Measurements from ENCODE around the gene PLRG1.

The PLRG1 gene

DNA sequence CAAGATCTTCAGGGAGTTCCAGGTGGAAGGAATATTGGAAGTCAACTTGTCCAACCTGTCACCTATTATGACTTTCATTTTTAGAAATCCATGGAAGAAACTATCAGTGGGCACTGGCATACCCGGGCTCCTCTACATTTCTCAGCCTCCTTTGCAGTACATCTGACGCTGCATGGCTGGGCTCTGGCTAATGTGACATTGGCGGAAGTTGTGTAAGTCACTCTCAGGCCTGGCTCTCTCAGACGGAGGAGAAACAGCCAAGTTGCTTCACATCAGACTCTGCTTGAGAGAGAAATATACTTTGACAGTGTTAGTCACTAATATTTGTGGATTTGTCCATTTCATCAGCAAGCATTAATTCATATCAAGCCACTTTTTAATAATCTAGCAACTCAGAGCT lies 63.1 kb downstream of the PLRG1 start:
- no peaks in the 10 kb centered on the region for H3K27me3 ChIP-seq (replicated peaks; ENCODE audit: insufficient read depth, low read length)
- no peak overlapping the region for H3K4me2 ChIP-seq (ENCODE audit: low read depth, low read length)
- no peaks in the 10 kb centered on the region for H3K36me3 ChIP-seq (replicated peaks; ENCODE audit: insufficient read depth, low read length)
- no peaks in the 10 kb centered on the region for H3K4me1 ChIP-seq (ENCODE audit: low read length)
- H3K4me3 ChIP-seq (ENCODE audit: low read length): no peak overlapping the region
- no peak overlapping the region for H3K27ac ChIP-seq (ENCODE audit: low read length)
- no peaks in the 10 kb centered on the region for H3K9me2 ChIP-seq (replicated peaks; ENCODE audit: insufficient read depth, low read length)
- no peaks in the 10 kb centered on the region for H3K9me3 ChIP-seq (replicated peaks; ENCODE audit: insufficient read depth, low read length)
- DNase-seq: no peak
- TF ChIP-seq EZH2phosphoT487 (IDR thresholded peaks at IDR 0.05; ENCODE audit: low read length): no peak
- TF ChIP-seq, protein P1, sequence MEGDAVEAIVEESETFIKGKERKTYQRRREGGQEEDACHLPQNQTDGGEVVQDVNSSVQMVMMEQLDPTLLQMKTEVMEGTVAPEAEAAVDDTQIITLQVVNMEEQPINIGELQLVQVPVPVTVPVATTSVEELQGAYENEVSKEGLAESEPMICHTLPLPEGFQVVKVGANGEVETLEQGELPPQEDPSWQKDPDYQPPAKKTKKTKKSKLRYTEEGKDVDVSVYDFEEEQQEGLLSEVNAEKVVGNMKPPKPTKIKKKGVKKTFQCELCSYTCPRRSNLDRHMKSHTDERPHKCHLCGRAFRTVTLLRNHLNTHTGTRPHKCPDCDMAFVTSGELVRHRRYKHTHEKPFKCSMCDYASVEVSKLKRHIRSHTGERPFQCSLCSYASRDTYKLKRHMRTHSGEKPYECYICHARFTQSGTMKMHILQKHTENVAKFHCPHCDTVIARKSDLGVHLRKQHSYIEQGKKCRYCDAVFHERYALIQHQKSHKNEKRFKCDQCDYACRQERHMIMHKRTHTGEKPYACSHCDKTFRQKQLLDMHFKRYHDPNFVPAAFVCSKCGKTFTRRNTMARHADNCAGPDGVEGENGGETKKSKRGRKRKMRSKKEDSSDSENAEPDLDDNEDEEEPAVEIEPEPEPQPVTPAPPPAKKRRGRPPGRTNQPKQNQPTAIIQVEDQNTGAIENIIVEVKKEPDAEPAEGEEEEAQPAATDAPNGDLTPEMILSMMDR (IDR thresholded peaks at IDR 0.05; ENCODE audit: low read length): no peak
- TF ChIP-seq EZH2 (optimal IDR thresholded peaks at IDR 0.05; ENCODE audit: low read depth, low read length): no peak
- no peak overlapping the region for H2AFZ ChIP-seq (ENCODE audit: low read length)
- no peaks in the 10 kb centered on the region for H3F3A ChIP-seq (ENCODE audit: insufficient read depth, low read length)
- H3K9ac ChIP-seq (ENCODE audit: low read length): no peak overlapping the region
- no peaks in the 10 kb centered on the region for H3K79me2 ChIP-seq (ENCODE audit: low read length)
- no peaks in the 10 kb centered on the region for H4K20me1 ChIP-seq (ENCODE audit: insufficient read depth, low read length)

DNA sequence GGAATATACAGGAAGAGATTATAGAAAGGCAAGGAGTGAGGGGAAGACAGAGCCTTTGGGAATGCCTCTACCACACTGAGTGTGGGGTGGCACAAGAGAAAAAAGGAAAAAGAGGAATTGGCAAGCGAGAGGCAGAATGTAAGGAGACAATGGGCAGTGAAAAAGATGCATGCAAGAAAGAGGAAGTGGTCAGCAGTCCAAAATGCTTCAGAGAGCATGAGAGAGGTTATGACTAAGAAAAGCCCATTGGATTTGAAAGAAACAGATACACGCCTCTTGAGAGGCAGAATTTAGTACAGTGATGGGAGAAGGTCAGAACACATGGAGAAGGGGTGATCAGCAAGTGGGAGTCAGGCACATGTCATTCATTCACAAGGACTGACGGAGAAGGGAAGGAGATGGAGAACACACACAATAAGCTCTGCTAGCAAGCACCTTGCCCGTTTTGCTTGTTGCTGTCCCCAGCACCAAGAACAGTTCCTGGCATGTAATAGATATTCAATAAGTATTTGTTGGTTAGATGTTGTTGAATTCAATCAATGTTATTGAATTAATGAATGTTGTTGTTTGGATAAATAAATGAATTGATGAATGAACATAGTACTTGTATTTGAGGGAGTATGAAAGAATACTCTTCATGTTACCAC lies 65.0 kb downstream of the PLRG1 start:
- Histone ChIP-seq H3K4me1 (ENCODE audit: low read length) (no peaks in the 10 kb centered on the region), H3K9ac (ENCODE audit: low read length) (no peak overlapping the region), H3K27me3 (replicated peaks; ENCODE audit: insufficient read depth, low read length) (no peaks in the 10 kb centered on the region), H2AFZ (ENCODE audit: low read length) (no peak overlapping the region), H3K9me3 (replicated peaks; ENCODE audit: insufficient read depth, low read length) (no peaks in the 10 kb centered on the region), H3K4me3 (ENCODE audit: low read length) (no peak overlapping the region), H3F3A (ENCODE audit: insufficient read depth, low read length) (no peaks in the 10 kb centered on the region), H3K36me3 (replicated peaks; ENCODE audit: insufficient read depth, low read length) (no peaks in the 10 kb centered on the region), H3K27ac (ENCODE audit: low read length) (no peak overlapping the region), H4K20me1 (ENCODE audit: insufficient read depth, low read length) (no peaks in the 10 kb centered on the region), H3K4me2 (ENCODE audit: low read depth, low read length) (no peak overlapping the region), H3K9me2 (replicated peaks; ENCODE audit: insufficient read depth, low read length) (no peaks in the 10 kb centered on the region), H3K79me2 (ENCODE audit: low read length) (no peaks in the 10 kb centered on the region)
- DNase-seq: no peak
- no peak for TF ChIP-seq EZH2 (optimal IDR thresholded peaks at IDR 0.05; ENCODE audit: low read depth, low read length)
- no peak for TF ChIP-seq EZH2phosphoT487 (IDR thresholded peaks at IDR 0.05; ENCODE audit: low read length)
- TF ChIP-seq, protein P1 (IDR thresholded peaks at IDR 0.05; ENCODE audit: low read length): no peak
